Cardiac fibroblast (primary cell): ENCODE measurements around the gene MRPL42.

Experiments
- DNase-seq, 2 donors: peaks; one replicate each; pipeline versions ENCODE4 v3.0.0 to v3.0.0-alpha.2; 2010; ENCODE audit warnings: low read depth in 2 of 2
- H3K4me3 ChIP-seq, 2 donors: replicated peaks in 1 of 2; 1 replicate in 1 of 2; 2 replicates in 1 of 2; pipeline ENCODE4 v1.5.1; 2011; ENCODE audit warnings: low read depth in 2 of 2, low read length in 2 of 2, mild to moderate bottlenecking in 2 of 2, moderate library complexity in 1 of 2
- CTCF ChIP-seq: IDR thresholded peaks from one replicate; pipeline ENCODE4 v1.5.1; 2011; ENCODE audit warnings: low read depth, mild to moderate bottlenecking, low read length, inconsistent platforms

MRPL42 gene

GRCh38 chr12:93440043-93440835 is 27.1 kb upstream of the MRPL42 start:
- H3K4me3 ChIP-seq, result peak overlapping the region; percentile 68 to 76
- TF ChIP-seq CTCF, result no peak
- peak in 1 of 2 donors; percentile 46 for DNase-seq

- TF ChIP-seq CTCF, result no peak
- peak overlapping the region; percentile 68 to 76 for H3K4me3 ChIP-seq
- peak in 1 of 2 donors; percentile 25 for DNase-seq
Observed at GRCh38 chr12:93441081-93441616, 26.2 kb upstream of the MRPL42 start.

- DNase-seq, result peak; percentile 93 to 97
- H3K4me3 ChIP-seq, result peak within 1 kb of the TSS; percentile 68 to 76
- TF ChIP-seq CTCF, result no peak
Observed at GRCh38 chr12:93441617-93442410, 25.5 kb upstream of the MRPL42 start, which contains the start of gene UBE2N. TSS of gene UBE2N (minus strand) at chr12:93441947. CDS start at chr12:93441884, 63 bp downstream.

- H3K4me3 ChIP-seq, result peak overlapping the region; percentile 68 to 76
- DNase-seq, result no peak
- TF ChIP-seq CTCF, result no peak
Observed at GRCh38 chr12:93442411-93443340, 24.6 kb upstream of the MRPL42 start.

- TF ChIP-seq CTCF, result no peak
- no peak for DNase-seq
- no peak overlapping the region for H3K4me3 ChIP-seq
Observed at GRCh38 chr12:93443576-93443975, 23.7 kb upstream of the MRPL42 start.
